ENCODE measurements around the gene TPRN. TPM values are rescaled to one million over a fixed set of nuclear protein-coding genes. Genes with fewer than 3 reads are reported as not detected.

TPRN gene
- total RNA-seq, 2 experiments from 2014 or later: 5.6 to 5.8 TPM

GRCh38 chr9:137202966-137203365, 2.4 kb upstream of the TPRN start:
- Mint-ChIP-seq H3K27me3 (no peaks in the 10 kb centered on the region), H3K4me1 (peaks cover 43% of the 10 kb centered on the region), H3K27ac (no peak overlapping the region), H3K4me3 (no peak overlapping the region), H3K36me3 (ENCODE audit: low read depth) (peaks cover 14% of the 10 kb centered on the region), H3K9me3 (ENCODE audit: low read depth) (no peaks in the 10 kb centered on the region)
- POLR2A ChIA-PET: no interaction called here
- DNase-seq: no peak
- ATAC-seq: no peak
- intact Hi-C loops (cut with DNase I, micrococcal nuclease): loop anchor here in 1 of 2 experiments (5.0 kb wide), 1 partner anchor 316 kb away; the partner anchor contains the start of gene TRAF2
- CTCF ChIA-PET: interaction anchor here (1.9 kb wide), 1 partner anchor 34 kb away, joined by 5 read pairs; no protein-coding TSS in a partner anchor

- H3K36me3 Mint-ChIP-seq (ENCODE audit: low read depth): peaks cover 4% of the 10 kb centered on the region
- intact Hi-C loops (cut with DNase I, micrococcal nuclease): loop anchor here in 1 of 2 experiments (5.0 kb wide), 1 partner anchor 314 kb away; the partner anchor contains the start of gene TRAF2
- H3K27ac Mint-ChIP-seq: peak overlapping the region; percentile 76
- ChIA-PET POLR2A (interaction anchor here (0.5 to 1.2 kb wide), 7 partner anchors 12 to 424 kb away, joined by 3 to 8 read pairs (median 4); partner anchors contain the start of genes SSNA1 and TUBB4B), CTCF (interaction anchor here (0.7 to 1.3 kb wide), 9 partner anchors 10 to 115 kb away, joined by 3 to 5 read pairs (median 4); partner anchors contain the start of genes ANAPC2, MAN1B1, NELFB and RNF224)
- no peaks in the 10 kb centered on the region for H3K27me3 Mint-ChIP-seq
- DNase-seq (no peak), ATAC-seq (no peak)
- peak overlapping the region; percentile 79 for H3K4me3 Mint-ChIP-seq
- no peaks in the 10 kb centered on the region for H3K9me3 Mint-ChIP-seq (ENCODE audit: low read depth)
- H3K4me1 Mint-ChIP-seq: peaks cover 30% of the 10 kb centered on the region
These were observed 796 bp upstream of the TPRN start for GRCh38 chr9:137201205-137201868.

DNA sequence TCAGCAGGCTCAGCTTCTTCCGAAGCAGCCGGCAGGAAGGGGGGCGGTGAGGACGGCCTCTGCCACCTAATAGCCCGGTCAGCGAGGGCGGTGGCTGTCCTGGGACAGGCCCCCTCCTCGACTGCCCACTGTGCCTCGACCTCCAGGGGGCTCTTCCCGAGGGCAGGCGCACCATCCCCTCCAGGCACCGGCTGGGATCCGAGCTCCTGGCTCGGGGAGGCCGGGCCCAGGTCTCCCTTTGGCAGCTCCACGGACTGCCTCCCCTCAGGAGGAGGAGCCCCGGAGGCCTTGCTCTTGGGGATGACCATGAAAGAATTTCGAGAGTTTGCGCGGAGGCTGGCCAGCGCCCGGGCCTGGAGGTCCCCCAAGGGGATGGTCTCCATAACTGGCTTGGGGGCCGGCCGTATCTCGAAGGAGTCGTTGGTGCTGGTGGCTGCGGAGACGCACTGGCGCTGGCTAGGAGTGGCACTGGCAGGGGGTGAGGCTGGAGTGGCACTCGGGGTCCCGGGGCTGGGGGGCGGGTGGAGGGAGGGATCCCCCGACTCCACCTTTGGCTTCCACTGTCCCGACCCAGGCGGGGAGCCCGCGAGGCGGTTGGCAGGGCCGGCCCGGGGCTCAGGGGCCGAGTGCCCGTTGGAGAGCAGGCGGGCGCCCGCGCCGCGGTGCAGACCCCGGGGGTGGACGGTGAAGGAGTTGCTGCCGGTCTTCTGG, 975 bp downstream of the TPRN start:
- POLR2A ChIA-PET: no interaction called here
- Mint-ChIP-seq H3K4me3 (peak overlapping the region; percentile 72), H3K27me3 (no peaks in the 10 kb centered on the region), H3K36me3 (ENCODE audit: low read depth) (no peaks in the 10 kb centered on the region), H3K9me3 (ENCODE audit: low read depth) (no peaks in the 10 kb centered on the region), H3K27ac (no peak overlapping the region), H3K4me1 (peaks cover 29% of the 10 kb centered on the region)
- DNase-seq: no peak
- intact Hi-C loops (cut with DNase I, micrococcal nuclease): loop anchor here (1.0 to 5.0 kb wide), 13 partner anchors 11 to 716 kb away; partner anchors contain the start of genes ANAPC2 (in 2 of the 2), SSNA1 (in 2 of the 2), ABCA2 (in 1 of the 2) and EXD3 (in 1 of the 2)
- CTCF ChIA-PET: no interaction called here
- no peak for ATAC-seq

DNA sequence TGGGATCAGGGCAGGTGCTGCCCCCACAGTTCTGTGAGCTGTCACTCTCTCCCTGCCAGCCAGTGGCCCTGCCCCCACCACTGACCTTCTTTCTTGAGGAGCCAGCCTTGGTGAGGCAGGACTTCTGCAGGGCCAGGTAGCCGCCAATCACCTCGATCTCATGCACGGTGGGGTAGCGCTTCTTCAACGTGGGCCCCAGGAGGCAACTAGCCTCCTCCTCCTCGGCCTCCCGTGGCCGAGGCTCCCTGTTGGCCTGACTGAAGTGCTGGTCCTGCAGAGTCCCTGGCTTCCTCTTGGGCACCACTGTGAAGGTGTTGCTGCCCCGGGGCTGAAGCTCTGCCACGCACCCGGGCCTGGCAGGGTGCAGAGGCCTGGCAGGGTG, 1.6 kb downstream of the TPRN start:
- POLR2A ChIA-PET: interaction anchor here (1.0 kb wide), 1 partner anchor 45 kb away, joined by 3 read pairs; no protein-coding TSS in a partner anchor
- intact Hi-C loops (cut with DNase I, micrococcal nuclease): no loop called here

DNA sequence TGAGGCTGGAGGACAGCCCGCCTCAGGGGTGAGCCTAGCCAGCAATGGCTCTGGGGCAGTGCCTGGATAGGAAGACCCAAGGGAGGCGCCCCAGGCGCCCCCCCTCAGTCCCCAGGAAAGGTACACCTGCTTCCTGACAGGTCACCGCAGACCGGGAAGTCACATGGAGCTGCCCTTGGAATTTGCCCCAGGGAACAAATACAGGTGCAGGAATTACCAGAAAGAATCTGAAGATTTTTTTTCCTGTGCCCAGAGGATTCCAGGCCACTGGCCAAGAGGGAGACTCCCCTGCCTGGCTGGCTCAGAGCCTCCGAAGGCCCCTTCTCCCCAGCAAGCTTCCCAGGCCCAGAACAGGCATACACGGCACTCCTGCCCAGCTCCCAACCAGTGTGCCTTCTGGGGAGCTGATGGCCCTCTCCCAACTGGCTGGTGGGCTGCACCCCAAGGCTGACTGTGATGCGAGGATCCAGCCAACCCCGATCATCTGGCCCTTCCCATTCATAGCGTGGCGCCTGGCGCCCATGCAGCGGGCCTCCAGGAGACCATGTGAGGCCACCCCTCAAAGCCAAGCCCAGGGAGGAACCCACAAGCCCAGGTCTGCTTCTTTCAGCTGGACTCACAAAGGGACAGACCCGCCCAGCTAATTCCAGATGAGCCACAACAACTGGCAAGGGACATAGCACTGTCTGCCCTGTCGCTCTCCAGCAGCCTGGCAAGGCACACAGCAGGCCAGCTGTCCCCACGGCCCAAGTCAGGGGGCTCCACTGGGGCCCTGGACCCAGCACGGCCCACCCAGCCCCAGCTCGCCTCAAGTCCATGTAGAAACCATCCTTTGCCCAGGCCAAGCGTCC, 2.3 kb downstream of the TPRN start:
- H3K27me3 Mint-ChIP-seq: no peaks in the 10 kb centered on the region
- H3K27ac Mint-ChIP-seq: no peak overlapping the region
- peak overlapping the region; percentile 33 for H3K4me3 Mint-ChIP-seq
- ChIA-PET POLR2A (interaction anchor here (1.0 kb wide), 1 partner anchor 46 kb away, joined by 3 read pairs; no protein-coding TSS in a partner anchor), CTCF (interaction anchor here (0.5 kb wide), 1 partner anchor 527 kb away, joined by 3 read pairs; no protein-coding TSS in a partner anchor)
- peaks cover 20% of the 10 kb centered on the region for H3K4me1 Mint-ChIP-seq
- no peaks in the 10 kb centered on the region for H3K36me3 Mint-ChIP-seq (ENCODE audit: low read depth)
- H3K9me3 Mint-ChIP-seq (ENCODE audit: low read depth): no peaks in the 10 kb centered on the region
- ATAC-seq (no peak), DNase-seq (no peak)
- intact Hi-C loops (cut with DNase I, micrococcal nuclease): no loop called here

More for the DNA sequence above, 1.6 kb downstream of the TPRN start:
- Mint-ChIP-seq H3K27ac (no peak overlapping the region), H3K4me3 (peak overlapping the region; percentile 72), H3K9me3 (ENCODE audit: low read depth) (no peaks in the 10 kb centered on the region), H3K27me3 (no peaks in the 10 kb centered on the region), H3K4me1 (peaks cover 22% of the 10 kb centered on the region), H3K36me3 (ENCODE audit: low read depth) (no peaks in the 10 kb centered on the region)
- ATAC-seq: no peak
- DNase-seq: no peak
- CTCF ChIA-PET: interaction anchor here (0.5 kb wide), 1 partner anchor 527 kb away, joined by 3 read pairs; no protein-coding TSS in a partner anchor

DNA sequence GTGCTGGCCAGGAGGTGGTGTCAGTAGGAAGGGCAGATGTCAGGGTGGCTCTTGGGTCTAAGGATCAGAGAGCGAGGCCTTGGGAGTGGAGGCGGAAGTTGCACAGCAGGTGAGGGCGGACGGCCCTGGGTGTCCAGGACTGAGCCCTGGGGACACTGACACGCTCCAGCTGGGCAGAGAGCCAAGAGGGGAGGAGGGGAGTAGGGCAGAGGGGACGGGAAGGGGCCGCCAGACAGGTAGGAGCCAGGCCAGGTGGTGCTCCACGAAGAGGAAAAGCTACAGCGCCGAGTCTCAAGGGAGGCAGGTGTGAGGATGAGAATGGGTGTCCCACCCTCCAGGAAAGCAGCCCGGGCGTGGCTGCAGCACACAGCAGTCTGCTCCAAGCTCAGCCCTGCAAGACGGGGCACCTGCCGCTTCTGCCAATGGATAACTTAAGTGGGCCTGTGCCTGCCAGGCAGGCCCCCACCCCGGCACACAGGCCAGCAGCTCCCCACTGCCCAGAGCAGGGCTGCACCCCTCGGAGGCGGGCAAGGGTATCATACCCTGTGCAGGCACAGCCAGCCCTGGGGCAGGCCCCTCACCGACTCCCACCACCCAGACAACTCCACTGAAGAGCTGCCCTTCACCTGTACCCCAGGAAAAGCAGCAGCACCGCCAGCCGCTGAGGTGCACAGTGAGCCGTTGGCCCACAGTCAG, 4.9 kb downstream of the TPRN start:
- no peak for ATAC-seq
- Mint-ChIP-seq H3K27ac (no peak overlapping the region), H3K9me3 (ENCODE audit: low read depth) (no peaks in the 10 kb centered on the region), H3K4me3 (no peak overlapping the region), H3K4me1 (peaks cover 7% of the 10 kb centered on the region), H3K27me3 (no peaks in the 10 kb centered on the region), H3K36me3 (ENCODE audit: low read depth) (peaks cover 1% of the 10 kb centered on the region)
- ChIA-PET POLR2A (no interaction called here), CTCF (interaction anchor here (0.5 to 1.0 kb wide), 3 partner anchors 45 to 223 kb away, joined by 3 to 4 read pairs (median 3); no protein-coding TSS in a partner anchor)
- intact Hi-C loops (cut with DNase I, micrococcal nuclease): no loop called here
- DNase-seq: no peak

- no peaks in the 10 kb centered on the region for H3K9me3 Mint-ChIP-seq (ENCODE audit: low read depth)
- H3K27me3 Mint-ChIP-seq: no peaks in the 10 kb centered on the region
- POLR2A ChIA-PET: no interaction called here
- intact Hi-C loops (cut with DNase I, micrococcal nuclease): no loop called here
- H3K4me3 Mint-ChIP-seq: no peak overlapping the region
- H3K36me3 Mint-ChIP-seq (ENCODE audit: low read depth): peaks cover 4% of the 10 kb centered on the region
- no peak for DNase-seq
- peaks cover 10% of the 10 kb centered on the region for H3K4me1 Mint-ChIP-seq
- CTCF ChIA-PET: interaction anchor here (0.7 to 1.0 kb wide), 2 partner anchors 75 to 224 kb away, joined by 3 to 4 read pairs; no protein-coding TSS in a partner anchor
- ATAC-seq: no peak
- H3K27ac Mint-ChIP-seq: no peak overlapping the region
These were observed 5.6 kb downstream of the TPRN start for GRCh38 chr9:137194909-137195308.

GRCh38 chr9:137194388-137194787, 6.2 kb downstream of the TPRN start:
- DNase-seq (no peak), ATAC-seq (no peak)
- ChIA-PET POLR2A (interaction anchor here (0.6 kb wide), 1 partner anchor 16 kb away, joined by 3 read pairs; no protein-coding TSS in a partner anchor), CTCF (interaction anchor here (0.9 kb wide), 1 partner anchor 29 kb away, joined by 3 read pairs; no protein-coding TSS in a partner anchor)
- no peaks in the 10 kb centered on the region for H3K9me3 Mint-ChIP-seq (ENCODE audit: low read depth)
- no peaks in the 10 kb centered on the region for H3K27me3 Mint-ChIP-seq
- intact Hi-C loops (cut with DNase I, micrococcal nuclease): no loop called here
- peaks cover 12% of the 10 kb centered on the region for H3K4me1 Mint-ChIP-seq
- H3K27ac Mint-ChIP-seq: no peak overlapping the region
- H3K36me3 Mint-ChIP-seq (ENCODE audit: low read depth): peaks cover 4% of the 10 kb centered on the region
- no peak overlapping the region for H3K4me3 Mint-ChIP-seq

DNA sequence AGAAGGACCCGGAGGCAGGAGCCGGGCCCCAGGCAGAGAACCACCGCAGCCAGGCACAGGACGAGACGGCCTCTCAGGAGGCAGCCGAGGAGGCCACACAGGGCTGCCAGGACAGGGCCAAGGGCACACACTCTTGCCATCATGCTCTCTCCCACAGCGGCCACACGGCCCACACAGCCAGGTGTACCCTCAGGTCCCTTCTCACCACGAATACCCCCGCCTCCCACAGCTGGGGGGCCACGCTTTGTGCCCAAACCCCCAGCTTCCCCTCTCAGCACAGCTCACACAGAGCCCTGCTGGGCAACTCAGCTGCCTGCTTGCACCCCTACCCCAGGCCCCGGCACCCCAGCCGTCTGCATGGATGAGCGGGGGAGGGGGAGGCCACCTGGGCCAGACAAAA, 6.8 kb downstream of the TPRN start:
- H3K27me3 Mint-ChIP-seq: no peaks in the 10 kb centered on the region
- H3K4me1 Mint-ChIP-seq: peaks cover 15% of the 10 kb centered on the region
- ChIA-PET CTCF (interaction anchor here (0.9 to 1.1 kb wide), 2 partner anchors 10 to 30 kb away, joined by 3 to 4 read pairs; no protein-coding TSS in a partner anchor), POLR2A (interaction anchor here (0.6 kb wide), 1 partner anchor 16 kb away, joined by 3 read pairs; no protein-coding TSS in a partner anchor)
- no peak for ATAC-seq
- H3K9me3 Mint-ChIP-seq (ENCODE audit: low read depth): no peaks in the 10 kb centered on the region
- H3K27ac Mint-ChIP-seq: no peak overlapping the region
- no peak overlapping the region for H3K4me3 Mint-ChIP-seq
- intact Hi-C loops (cut with DNase I, micrococcal nuclease): no loop called here
- peaks cover 4% of the 10 kb centered on the region for H3K36me3 Mint-ChIP-seq (ENCODE audit: low read depth)
- DNase-seq: no peak

DNA sequence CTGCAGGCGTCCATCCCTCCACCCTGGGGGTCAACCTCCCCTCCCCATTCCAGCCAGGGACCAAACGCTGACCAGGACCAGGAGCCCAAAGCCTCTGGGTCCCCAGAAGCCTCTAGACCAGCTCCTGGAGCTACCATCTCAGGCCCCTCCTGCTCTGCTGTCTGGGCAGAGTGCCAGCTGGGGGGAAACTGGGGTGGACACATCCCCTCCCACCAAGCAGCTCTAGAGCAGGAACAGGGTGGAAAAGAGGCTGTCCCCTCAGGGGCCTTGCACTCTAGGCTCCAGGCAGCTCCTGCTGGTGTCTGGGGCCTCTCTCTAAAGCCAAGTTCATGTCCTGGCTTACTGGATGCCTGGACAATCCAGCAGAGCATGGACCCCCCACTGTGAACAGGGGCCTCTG, 7.7 kb downstream of the TPRN start:
- Mint-ChIP-seq H3K27ac (no peak overlapping the region), H3K4me3 (no peak overlapping the region), H3K9me3 (ENCODE audit: low read depth) (no peaks in the 10 kb centered on the region), H3K27me3 (no peaks in the 10 kb centered on the region), H3K4me1 (peaks cover 10% of the 10 kb centered on the region), H3K36me3 (ENCODE audit: low read depth) (peaks cover 6% of the 10 kb centered on the region)
- ChIA-PET CTCF (interaction anchor here (1.1 to 1.7 kb wide), 3 partner anchors 11 to 164 kb away, joined by 3 to 4 read pairs (median 4); no protein-coding TSS in a partner anchor), POLR2A (no interaction called here)
- intact Hi-C loops (cut with DNase I, micrococcal nuclease): no loop called here
- DNase-seq (no peak), ATAC-seq (no peak)
